Fibroblast of skin of left quadriceps (primary cell): ENCODE data around the gene IGSF21.

Experiments used
- DNase-seq, 2 experiments: peaks; one replicate each; pipeline ENCODE4 v3.0.0-alpha.2; 2013; ENCODE audit warnings: low read depth in 2 of 2

IGSF21 gene

DNA sequence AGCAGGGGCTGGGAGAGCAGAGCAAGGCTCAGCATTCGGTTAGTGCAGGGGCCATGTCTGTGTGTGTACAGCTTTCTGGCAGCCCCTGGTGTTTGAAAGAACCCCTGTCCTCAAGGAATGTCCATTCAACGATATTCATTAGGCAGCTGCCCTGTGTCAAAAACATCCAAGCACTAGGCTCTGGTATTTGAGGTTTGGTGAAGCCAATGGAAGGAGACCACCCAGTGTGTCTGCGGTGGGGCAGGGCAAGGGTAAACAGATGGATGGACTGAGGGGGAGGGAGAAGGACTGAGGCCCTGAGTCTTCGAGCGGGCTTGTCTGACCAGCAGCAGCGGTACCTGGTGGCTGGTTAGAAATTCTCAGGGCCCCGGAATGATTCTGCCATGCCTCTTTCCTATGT lies 217.5 kb downstream of the IGSF21 start:
- DNase-seq: no peak

- no peak for DNase-seq
Measured at GRCh38 chr1:18326211-18326897, 218.8 kb downstream of the IGSF21 start.

GRCh38 chr1:18327650-18328049 lies 220.1 kb downstream of the IGSF21 start:
- DNase-seq: no peak

- DNase-seq: no peak
Measured at GRCh38 chr1:18328803-18329202, 221.2 kb downstream of the IGSF21 start.

GRCh38 chr1:18329469-18330253 lies 222.1 kb downstream of the IGSF21 start:
- DNase-seq: no peak

GRCh38 chr1:18332576-18332975 lies 225.0 kb downstream of the IGSF21 start:
- DNase-seq: no peak

DNA sequence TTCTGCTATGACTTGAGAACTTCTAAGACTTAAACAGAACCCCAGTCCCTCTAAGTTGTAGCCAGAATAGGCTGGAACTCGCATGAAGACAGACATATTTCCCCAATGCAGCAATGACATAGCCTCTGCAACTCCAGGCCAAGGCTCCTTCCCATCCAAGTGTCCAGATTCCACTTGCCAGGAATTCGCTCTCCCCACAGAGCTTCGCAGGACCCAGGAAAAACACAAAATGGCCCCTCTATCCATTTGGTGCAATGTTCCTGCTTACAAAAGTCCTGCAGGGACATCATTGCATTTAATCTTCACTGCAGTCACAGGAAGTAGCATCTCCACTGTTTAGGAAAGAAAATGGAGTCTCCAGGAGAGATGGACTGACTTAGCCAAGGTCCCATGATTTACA lies 225.6 kb downstream of the IGSF21 start:
- DNase-seq: no peak

DNA sequence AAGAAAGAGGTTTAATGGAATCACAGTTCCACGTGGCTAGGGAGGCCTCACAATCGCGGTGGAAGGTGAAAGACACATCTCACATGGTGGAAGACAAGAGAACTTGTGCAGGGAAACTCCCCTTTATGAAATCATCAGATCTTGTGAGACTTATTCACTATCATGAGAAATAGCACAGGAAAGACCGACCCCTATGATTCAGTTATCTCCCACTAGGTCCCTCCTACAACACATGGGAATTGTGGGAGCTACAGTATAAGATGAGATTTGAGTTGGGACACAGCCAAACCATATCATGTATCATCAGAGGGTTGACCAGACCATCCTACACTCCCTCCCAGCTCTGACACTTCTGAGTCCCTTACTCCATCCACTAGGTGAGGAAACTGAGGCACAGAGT lies 229.2 kb downstream of the IGSF21 start:
- no peak for DNase-seq

DNA sequence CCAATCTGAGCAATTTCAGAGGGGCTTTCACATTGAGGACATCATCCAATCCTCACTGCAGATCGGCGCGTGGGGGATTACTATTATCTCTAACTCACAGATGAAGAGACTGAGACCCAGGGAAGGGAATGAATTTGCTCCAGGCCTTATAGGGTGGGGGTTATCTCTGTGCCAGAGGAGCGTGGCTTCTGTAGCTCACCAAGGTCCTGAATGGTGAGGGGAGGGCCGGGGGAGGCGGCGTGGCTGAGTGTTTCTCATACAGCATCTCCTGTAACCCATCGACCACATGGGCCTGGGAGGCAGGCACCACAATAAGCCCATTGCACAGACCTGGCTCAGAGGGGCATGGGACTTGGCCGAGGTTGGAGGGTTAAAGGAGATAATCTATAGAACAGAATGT lies 230.2 kb downstream of the IGSF21 start:
- DNase-seq: no peak

GRCh38 chr1:18339161-18339560 lies 231.6 kb downstream of the IGSF21 start:
- no peak for DNase-seq

- no peak for DNase-seq
Measured at GRCh38 chr1:18340158-18340764, 232.7 kb downstream of the IGSF21 start.

- DNase-seq: no peak
Measured at GRCh38 chr1:18340787-18341186, 233.2 kb downstream of the IGSF21 start.

- no peak for DNase-seq
Measured at GRCh38 chr1:18341291-18342069, 233.9 kb downstream of the IGSF21 start.

DNA sequence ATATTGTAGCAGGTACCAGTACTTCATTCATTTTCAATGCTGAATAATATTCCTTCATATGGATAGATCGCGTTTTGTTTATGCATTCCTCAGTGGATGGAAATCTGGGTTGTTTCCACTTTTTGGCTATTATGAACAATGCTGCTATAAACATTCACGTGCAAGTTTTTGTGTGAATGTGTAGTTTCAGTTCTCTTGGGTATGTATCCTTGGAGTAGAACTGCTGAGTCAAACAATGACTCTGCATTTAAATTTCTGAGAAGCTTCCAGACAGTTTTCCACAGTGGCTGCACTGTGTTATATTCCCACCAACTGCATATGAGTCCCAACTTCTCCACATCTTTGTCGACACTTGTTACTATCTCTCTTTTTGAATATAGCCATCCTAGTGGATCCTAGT lies 235.1 kb downstream of the IGSF21 start:
- DNase-seq: no peak

DNA sequence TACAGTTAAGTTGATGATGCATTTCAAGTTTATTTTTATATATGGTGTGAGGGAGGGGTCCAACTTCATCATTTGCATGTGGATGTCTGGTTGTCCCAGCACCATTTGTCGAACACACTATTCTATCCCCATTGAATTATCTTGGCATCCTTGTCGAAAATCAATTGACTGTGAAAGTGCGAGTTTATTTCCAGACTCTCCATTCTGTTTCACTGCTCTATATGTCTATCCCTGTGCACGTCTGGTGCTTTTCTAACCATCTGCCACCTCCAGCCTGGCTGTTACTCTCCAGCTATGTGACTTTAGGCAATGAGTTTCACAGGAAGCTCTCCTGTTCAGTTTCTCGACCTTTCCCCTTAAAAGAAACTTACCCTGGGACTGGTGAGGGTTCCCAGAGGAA lies 236.0 kb downstream of the IGSF21 start:
- DNase-seq: no peak

- no peak for DNase-seq
Measured at GRCh38 chr1:18344755-18345154, 237.2 kb downstream of the IGSF21 start.

GRCh38 chr1:18347559-18347958 lies 240.0 kb downstream of the IGSF21 start:
- no peak for DNase-seq

DNA sequence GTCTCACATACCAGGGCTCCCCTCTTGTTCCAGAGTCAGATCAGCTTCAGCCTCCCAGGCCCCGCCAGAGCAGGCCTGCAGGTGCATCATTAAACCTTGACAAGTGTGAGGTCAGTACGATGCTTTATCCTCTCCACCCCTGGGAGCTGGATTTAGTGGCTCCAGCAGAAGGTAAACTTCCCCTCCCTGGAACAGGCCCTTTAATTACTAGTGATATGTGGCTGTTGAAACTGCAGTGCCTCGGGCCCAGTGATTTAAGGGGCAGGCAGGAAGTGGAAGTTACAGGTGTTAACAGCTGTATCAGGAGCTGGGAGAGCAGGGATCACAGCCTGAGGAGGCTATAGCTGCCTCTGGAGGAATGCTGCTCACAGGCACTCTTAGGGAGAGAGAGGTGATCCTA lies 240.8 kb downstream of the IGSF21 start:
- no peak for DNase-seq

GRCh38 chr1:18350747-18351146 lies 243.1 kb downstream of the IGSF21 start:
- no peak for DNase-seq

DNA sequence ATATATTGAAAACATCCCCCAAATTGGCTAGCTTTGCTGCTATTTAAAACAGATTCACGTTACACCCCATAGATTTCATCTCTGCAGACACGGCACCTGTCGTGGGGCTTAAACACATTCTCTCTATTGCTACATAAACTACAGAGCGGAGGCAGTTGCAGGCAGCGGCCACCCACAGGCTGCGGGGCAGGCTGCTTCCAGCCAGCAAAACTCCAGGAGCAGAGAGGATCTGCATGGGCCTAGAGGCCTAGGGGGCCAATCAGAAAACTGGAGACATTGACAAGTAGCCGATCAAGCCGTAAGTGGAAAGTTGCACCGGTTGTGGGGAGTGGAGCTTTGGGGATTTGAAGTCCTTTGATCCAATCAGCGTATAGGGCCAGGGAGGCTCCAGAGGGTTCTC lies 244.1 kb downstream of the IGSF21 start:
- DNase-seq: no peak

DNA sequence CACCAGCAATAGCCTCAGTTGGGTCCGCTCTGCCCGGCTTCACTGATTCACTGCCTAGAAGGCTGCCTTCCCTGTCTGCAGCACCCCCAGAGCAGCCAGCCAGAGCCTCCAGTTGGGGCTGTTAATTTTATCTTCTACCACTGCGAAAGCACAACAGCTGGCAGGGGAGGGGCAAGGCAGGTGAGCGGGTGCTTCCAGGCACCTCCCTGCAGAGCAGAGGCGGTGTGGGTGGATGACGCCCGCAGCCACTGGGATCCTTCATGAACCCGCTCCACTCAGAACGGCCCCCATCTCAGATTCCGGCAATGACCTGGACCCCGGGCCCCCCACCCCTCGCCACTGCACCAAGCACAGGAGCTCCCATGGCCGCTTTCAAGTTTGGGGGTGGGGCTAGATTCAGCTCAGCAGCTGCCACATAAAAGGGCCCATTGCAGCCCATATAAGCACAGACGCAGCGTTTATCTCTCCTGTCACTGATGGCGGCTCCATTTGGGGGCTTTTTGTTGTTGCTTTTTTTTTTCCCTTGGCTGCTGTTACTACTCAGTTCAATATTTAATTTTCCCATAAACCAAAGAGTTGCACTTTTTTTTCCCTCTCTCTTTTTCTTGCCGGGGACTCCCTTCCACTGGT lies 245.2 kb downstream of the IGSF21 start:
- no peak for DNase-seq

DNA sequence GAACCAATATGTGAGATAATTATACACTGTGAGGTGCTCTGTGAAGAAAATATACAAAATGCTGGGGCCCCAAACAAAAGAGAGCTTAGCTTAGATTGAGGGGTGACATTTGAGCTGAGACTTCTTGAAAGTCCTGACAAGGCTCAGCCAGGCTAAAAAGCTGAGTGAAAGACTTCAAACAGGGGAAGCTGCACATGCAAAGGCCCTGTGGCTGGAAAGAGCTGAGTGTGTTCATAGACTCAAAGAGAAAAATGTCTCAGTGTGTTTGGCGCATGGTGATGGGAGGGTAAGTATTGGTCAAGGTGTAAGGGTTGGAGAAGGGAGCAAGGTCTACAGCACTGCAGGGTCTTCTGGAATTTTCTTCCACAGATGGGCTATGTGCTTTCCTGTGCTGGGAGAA lies 245.9 kb downstream of the IGSF21 start:
- DNase-seq: no peak
